Melanocyte of skin (primary cell): ENCODE data around the gene FAM209A. TPM values are rescaled to one million over a fixed set of nuclear protein-coding genes. Genes with fewer than 3 reads are reported as not detected.

Source experiments
- total RNA-seq, 2 donors: library from RNA; depleted of rRNA; stranded (reverse); fragments of >200 nt; gene quantifications; 2 replicates each; pipeline ENCODE4 v1.2.3, GENCODE V29; 2012

Gene FAM209A, protein sequence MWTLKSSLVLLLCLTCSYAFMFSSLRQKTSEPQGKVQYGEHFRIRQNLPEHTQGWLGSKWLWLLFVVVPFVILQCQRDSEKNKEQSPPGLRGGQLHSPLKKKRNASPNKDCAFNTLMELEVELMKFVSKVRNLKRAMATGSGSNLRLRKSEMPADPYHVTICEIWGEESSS
- total RNA-seq: not detected

DNA sequence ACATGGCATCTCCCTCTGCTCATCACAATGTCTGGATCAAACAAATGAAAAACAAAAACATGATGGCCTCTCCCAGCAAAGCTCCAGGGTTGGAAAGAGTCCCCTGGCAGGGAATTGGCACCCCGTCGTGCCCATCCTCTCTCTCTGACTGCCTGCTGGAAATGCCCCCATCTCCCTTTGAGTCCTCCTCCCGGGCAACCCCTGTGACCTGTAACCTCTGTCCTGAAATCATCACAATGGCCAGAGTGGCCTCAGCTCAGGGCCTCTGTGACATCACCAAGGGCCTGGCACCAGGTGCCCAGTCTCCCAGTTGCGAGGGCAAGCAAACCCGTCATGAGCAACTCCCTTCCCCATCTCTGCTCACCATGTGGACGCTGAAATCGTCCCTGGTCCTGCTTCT is at the start of gene FAM209A:
TSS of gene FAM209A (plus strand) at position 301 of the 400 bp plus-strand sequence. CDS start at position 366, 65 bp downstream.

DNA sequence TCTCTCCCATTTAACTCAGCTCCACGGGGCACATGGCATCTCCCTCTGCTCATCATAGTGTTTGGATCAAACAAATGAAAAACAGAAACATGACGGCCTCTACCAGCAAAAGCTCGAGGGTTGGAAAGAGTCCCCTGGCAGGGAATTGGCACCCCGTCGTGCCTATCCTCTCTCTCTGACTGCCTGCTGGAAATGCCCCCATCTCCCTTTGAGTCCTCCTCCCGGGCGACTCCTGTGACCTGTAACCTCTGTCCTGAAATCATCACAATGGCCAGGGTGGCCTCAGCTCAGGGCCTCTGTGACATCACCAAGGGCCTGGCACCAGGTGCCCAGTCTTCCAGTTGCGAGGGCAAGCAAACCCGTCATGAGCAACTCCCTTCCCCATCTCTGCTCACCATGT is 8.4 kb downstream of the FAM209A start, which contains the start of gene FAM209B:
TSS of gene FAM209B (plus strand) at position 301 of the 400 bp plus-strand sequence. CDS start at position 397, 96 bp downstream.

Other genes starting within 250 kb of the FAM209A start
- gene FAM210B, start 165.8 kb upstream of the FAM209A start, total RNA-seq: 10 to 100 TPM; 13.0 to 16.5 TPM
- 10 to 100 TPM; 39.2 to 93.9 TPM for gene AURKA, start 132.5 kb upstream of the FAM209A start, total RNA-seq
- gene CSTF1, start 132.1 kb upstream of the FAM209A start, total RNA-seq: 10 to 100 TPM; 47.5 to 69.3 TPM
- gene CASS4, start 112.5 kb upstream of the FAM209A start, total RNA-seq: under 1 TPM in 1 of 2 donors, not detected in 1; under 0.01 TPM
- gene RTF2, start 56.1 kb upstream of the FAM209A start, total RNA-seq: 10 to 100 TPM; 50.6 to 66.9 TPM
- gene FAM209B, start 8.5 kb downstream of the FAM209A start, total RNA-seq: not detected
- 1 to 10 TPM; 1.7 to 10.0 TPM for gene TFAP2C, start 104.6 kb downstream of the FAM209A start, total RNA-seq